ENCODE results near the gene EEF1AKMT4. TPM values are rescaled to one million over a fixed set of nuclear protein-coding genes. Genes with fewer than 3 reads are reported as not detected.
"Not testable (repeated sequence)": the region's sequence is repeated elsewhere in the genome, so short reads cannot be mapped to it uniquely, and the experiment has no call there.

Gene EEF1AKMT4
- total and polyA plus RNA-seq, 2 donors: 2.9 to 5.0 TPM

- Histone ChIP-seq H3K27me3 (ENCODE audit: control insufficient read depth in 2 of 2, insufficient read depth in 1 of 2, low read length in 1 of 2) (peaks cover 55 to 74% of the 10 kb centered on the region in 2 donors), H3K4me3 (ENCODE audit: low read length in 2 of 2) (no peak overlapping the region), H3K9me3 (ENCODE audit: control insufficient read depth in 2 of 2, insufficient read depth in 1 of 2, low read length in 1 of 2) (peaks cover 0 to 16% of the 10 kb centered on the region in 2 donors), H3K36me3 (ENCODE audit: control insufficient read depth in 2 of 2, insufficient read depth in 2 of 2, low read length in 1 of 2) (no peaks in the 10 kb centered on the region), H3K4me1 (ENCODE audit: control insufficient read depth in 2 of 2, insufficient read depth in 2 of 2, low read length in 2 of 2) (peaks cover 0 to 20% of the 10 kb centered on the region in 2 donors), H3K27ac (ENCODE audit: low read depth in 1 of 2, low read length in 1 of 2) (no peak overlapping the region)
- DNase-seq (ENCODE audit: low read depth in 6 of 9, low spot score in 9 of 9): no peak
- WGBS: 21% methylated on average over 15 of the region's 15 CpGs
Observed at GRCh38 chr3:184262764-184263179, 13.3 kb downstream of the EEF1AKMT4 start.

DNA sequence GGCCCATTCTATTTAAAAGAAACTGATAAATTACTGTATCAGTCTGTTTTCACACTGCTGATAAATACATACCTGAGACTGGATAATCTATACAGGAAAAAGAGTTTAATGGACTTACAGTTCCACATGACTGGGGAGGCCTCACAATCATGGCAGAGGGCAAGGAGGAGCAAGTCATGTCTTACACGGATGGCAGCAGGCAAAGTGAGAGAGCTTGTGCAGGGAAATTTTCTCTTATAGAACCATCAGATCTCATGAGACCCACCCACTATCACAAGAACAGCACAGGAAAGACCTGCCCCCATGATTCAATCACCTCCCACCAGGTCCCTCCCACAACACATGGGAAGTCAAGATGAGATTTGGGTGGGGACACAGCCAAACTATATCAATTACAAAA lies 17.8 kb downstream of the EEF1AKMT4 start:
- not testable (repeated sequence) for H3K4me3 ChIP-seq (ENCODE audit: low read length in 2 of 2); H3K36me3 ChIP-seq (ENCODE audit: control insufficient read depth in 2 of 2, insufficient read depth in 2 of 2, low read length in 1 of 2); H3K9me3 ChIP-seq (ENCODE audit: control insufficient read depth in 2 of 2, insufficient read depth in 1 of 2, low read length in 1 of 2); DNase-seq (ENCODE audit: low read depth in 6 of 9, low spot score in 9 of 9); H3K4me1 ChIP-seq (ENCODE audit: control insufficient read depth in 2 of 2, insufficient read depth in 2 of 2, low read length in 2 of 2); H3K27ac ChIP-seq (ENCODE audit: low read depth in 1 of 2, low read length in 1 of 2)
- 98% methylated on average over 1 of the region's 1 CpG for WGBS
- peaks cover 13 to 48% of the 10 kb centered on the region in 2 donors for H3K27me3 ChIP-seq (ENCODE audit: control insufficient read depth in 2 of 2, insufficient read depth in 1 of 2, low read length in 1 of 2)

DNA sequence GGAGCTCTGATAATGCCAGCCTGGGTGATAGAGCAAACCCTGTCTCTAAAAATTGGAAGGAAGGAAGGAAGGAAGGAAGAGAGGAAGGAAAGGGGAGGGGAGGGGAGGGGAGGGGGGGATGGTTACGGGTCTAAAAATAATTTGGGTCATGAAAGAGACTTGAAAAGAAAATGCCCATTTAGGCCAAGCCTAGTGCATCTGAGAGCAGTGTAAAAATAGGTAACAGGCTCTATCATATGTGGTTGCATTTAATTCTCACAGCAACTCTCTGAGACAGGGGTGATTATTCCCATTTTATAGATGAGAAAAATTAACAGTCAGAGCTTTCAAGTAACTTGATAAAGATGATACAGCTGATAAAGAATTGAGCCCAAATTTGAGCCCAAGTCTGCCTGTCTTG lies 22.8 kb downstream of the EEF1AKMT4 start:
- no peak overlapping the region for H3K27ac ChIP-seq (ENCODE audit: low read depth in 1 of 2, low read length in 1 of 2)
- H3K27me3 ChIP-seq (ENCODE audit: control insufficient read depth in 2 of 2, insufficient read depth in 1 of 2, low read length in 1 of 2): peaks cover 18 to 61% of the 10 kb centered on the region in 2 donors
- 42% methylated on average over 1 of the region's 1 CpG for WGBS
- DNase-seq (ENCODE audit: low read depth in 6 of 9, low spot score in 9 of 9): no peak
- peaks cover 0 to 9% of the 10 kb centered on the region in 2 donors for H3K9me3 ChIP-seq (ENCODE audit: control insufficient read depth in 2 of 2, insufficient read depth in 1 of 2, low read length in 1 of 2)
- H3K4me3 ChIP-seq (ENCODE audit: low read length in 2 of 2): no peak overlapping the region
- no peaks in the 10 kb centered on the region for H3K36me3 ChIP-seq (ENCODE audit: control insufficient read depth in 2 of 2, insufficient read depth in 2 of 2, low read length in 1 of 2)
- H3K4me1 ChIP-seq (ENCODE audit: control insufficient read depth in 2 of 2, insufficient read depth in 2 of 2, low read length in 2 of 2): no peaks in the 10 kb centered on the region

- Histone ChIP-seq H3K27me3 (ENCODE audit: control insufficient read depth in 2 of 2, insufficient read depth in 1 of 2, low read length in 1 of 2) (peaks cover 18 to 77% of the 10 kb centered on the region in 2 donors), H3K4me1 (ENCODE audit: control insufficient read depth in 2 of 2, insufficient read depth in 2 of 2, low read length in 2 of 2) (no peaks in the 10 kb centered on the region), H3K4me3 (ENCODE audit: low read length in 2 of 2) (no peak overlapping the region), H3K36me3 (ENCODE audit: control insufficient read depth in 2 of 2, insufficient read depth in 2 of 2, low read length in 1 of 2) (no peaks in the 10 kb centered on the region), H3K9me3 (ENCODE audit: control insufficient read depth in 2 of 2, insufficient read depth in 1 of 2, low read length in 1 of 2) (peaks cover 0 to 9% of the 10 kb centered on the region in 2 donors), H3K27ac (ENCODE audit: low read depth in 1 of 2, low read length in 1 of 2) (no peak overlapping the region)
- no peak for DNase-seq (ENCODE audit: low read depth in 6 of 9, low spot score in 9 of 9)
- 84% methylated on average over 12 of the region's 12 CpGs for WGBS
Observed at GRCh38 chr3:184275381-184275701, 25.9 kb downstream of the EEF1AKMT4 start.

- no peak within 1 kb of the TSS for H3K4me3 ChIP-seq (ENCODE audit: low read length in 2 of 2)
Observed at GRCh38 chr3:184275961-184276910, 26.8 kb downstream of the EEF1AKMT4 start, which contains the start of gene ECE2. ECE2 (plus strand) TSS chr3:184276022; CDS start chr3:184276154, 132 bp downstream.

GRCh38 chr3:184277366-184277765 lies 27.9 kb downstream of the EEF1AKMT4 start:
- Histone ChIP-seq H3K27me3 (ENCODE audit: control insufficient read depth in 2 of 2, insufficient read depth in 1 of 2, low read length in 1 of 2) (peaks cover 18 to 81% of the 10 kb centered on the region in 2 donors), H3K4me3 (ENCODE audit: low read length in 2 of 2) (no peak overlapping the region), H3K27ac (ENCODE audit: low read depth in 1 of 2, low read length in 1 of 2) (no peak overlapping the region), H3K4me1 (ENCODE audit: control insufficient read depth in 2 of 2, insufficient read depth in 2 of 2, low read length in 2 of 2) (no peaks in the 10 kb centered on the region), H3K36me3 (ENCODE audit: control insufficient read depth in 2 of 2, insufficient read depth in 2 of 2, low read length in 1 of 2) (no peaks in the 10 kb centered on the region), H3K9me3 (ENCODE audit: control insufficient read depth in 2 of 2, insufficient read depth in 1 of 2, low read length in 1 of 2) (peaks cover 0 to 9% of the 10 kb centered on the region in 2 donors)
- 93% methylated on average over 6 of the region's 6 CpGs for WGBS
- no peak for DNase-seq (ENCODE audit: low read depth in 6 of 9, low spot score in 9 of 9)

More at GRCh38 chr3:184275961-184276910, 26.8 kb downstream of the EEF1AKMT4 start, which contains the start of gene ECE2:
- H3K27ac ChIP-seq (ENCODE audit: low read depth in 1 of 2, low read length in 1 of 2): no peak within 1 kb of the TSS
- DNase-seq (ENCODE audit: low read depth in 6 of 9, low spot score in 9 of 9): no peak
- H3K36me3 ChIP-seq (ENCODE audit: control insufficient read depth in 2 of 2, insufficient read depth in 2 of 2, low read length in 1 of 2): no peaks in the 10 kb centered on the region
- no peaks in the 10 kb centered on the region for H3K4me1 ChIP-seq (ENCODE audit: control insufficient read depth in 2 of 2, insufficient read depth in 2 of 2, low read length in 2 of 2)
- peaks cover 0 to 9% of the 10 kb centered on the region in 2 donors for H3K9me3 ChIP-seq (ENCODE audit: control insufficient read depth in 2 of 2, insufficient read depth in 1 of 2, low read length in 1 of 2)
- WGBS: 18% methylated on average over 65 of the region's 65 CpGs
- peaks cover 18 to 74% of the 10 kb centered on the region in 2 donors for H3K27me3 ChIP-seq (ENCODE audit: control insufficient read depth in 2 of 2, insufficient read depth in 1 of 2, low read length in 1 of 2)

DNA sequence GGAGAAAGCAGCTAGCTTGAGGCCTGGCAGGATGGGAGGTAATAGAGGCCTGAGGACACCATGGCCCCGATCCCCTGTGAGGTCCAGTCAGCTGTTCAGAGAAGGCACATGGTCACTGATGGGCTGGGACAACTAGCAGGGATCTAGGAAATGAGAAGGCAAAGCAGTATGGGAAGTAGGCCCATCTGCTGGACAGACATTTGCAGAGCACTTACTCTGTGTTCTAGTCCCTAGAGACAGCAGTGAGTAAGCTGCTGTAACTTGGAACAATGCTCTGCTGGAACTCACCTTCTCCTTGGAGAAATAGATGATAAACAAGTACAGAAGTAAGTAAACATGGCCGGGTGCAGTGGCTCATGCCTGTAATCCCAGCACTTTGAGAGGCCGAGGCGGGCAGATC lies 33.5 kb downstream of the EEF1AKMT4 start:
- Histone ChIP-seq H3K4me1 (ENCODE audit: control insufficient read depth in 2 of 2, insufficient read depth in 2 of 2, low read length in 2 of 2) (no peaks in the 10 kb centered on the region), H3K4me3 (ENCODE audit: low read length in 2 of 2) (no peak overlapping the region), H3K9me3 (ENCODE audit: control insufficient read depth in 2 of 2, insufficient read depth in 1 of 2, low read length in 1 of 2) (no peaks in the 10 kb centered on the region), H3K27me3 (ENCODE audit: control insufficient read depth in 2 of 2, insufficient read depth in 1 of 2, low read length in 1 of 2) (peaks cover 0 to 57% of the 10 kb centered on the region in 2 donors), H3K36me3 (ENCODE audit: control insufficient read depth in 2 of 2, insufficient read depth in 2 of 2, low read length in 1 of 2) (no peaks in the 10 kb centered on the region), H3K27ac (ENCODE audit: low read depth in 1 of 2, low read length in 1 of 2) (no peak overlapping the region)
- DNase-seq (ENCODE audit: low read depth in 6 of 9, low spot score in 9 of 9): no peak
- 95% methylated on average over 4 of the region's 4 CpGs for WGBS

GRCh38 chr3:184283681-184284080 lies 34.2 kb downstream of the EEF1AKMT4 start:
- no peak overlapping the region for H3K27ac ChIP-seq (ENCODE audit: low read depth in 1 of 2, low read length in 1 of 2)
- 93% methylated on average over 8 of the region's 8 CpGs for WGBS
- no peaks in the 10 kb centered on the region for H3K9me3 ChIP-seq (ENCODE audit: control insufficient read depth in 2 of 2, insufficient read depth in 1 of 2, low read length in 1 of 2)
- H3K36me3 ChIP-seq (ENCODE audit: control insufficient read depth in 2 of 2, insufficient read depth in 2 of 2, low read length in 1 of 2): no peaks in the 10 kb centered on the region
- H3K4me3 ChIP-seq (ENCODE audit: low read length in 2 of 2): no peak overlapping the region
- DNase-seq (ENCODE audit: low read depth in 6 of 9, low spot score in 9 of 9): no peak
- H3K4me1 ChIP-seq (ENCODE audit: control insufficient read depth in 2 of 2, insufficient read depth in 2 of 2, low read length in 2 of 2): no peaks in the 10 kb centered on the region
- peaks cover 0 to 49% of the 10 kb centered on the region in 2 donors for H3K27me3 ChIP-seq (ENCODE audit: control insufficient read depth in 2 of 2, insufficient read depth in 1 of 2, low read length in 1 of 2)

DNA sequence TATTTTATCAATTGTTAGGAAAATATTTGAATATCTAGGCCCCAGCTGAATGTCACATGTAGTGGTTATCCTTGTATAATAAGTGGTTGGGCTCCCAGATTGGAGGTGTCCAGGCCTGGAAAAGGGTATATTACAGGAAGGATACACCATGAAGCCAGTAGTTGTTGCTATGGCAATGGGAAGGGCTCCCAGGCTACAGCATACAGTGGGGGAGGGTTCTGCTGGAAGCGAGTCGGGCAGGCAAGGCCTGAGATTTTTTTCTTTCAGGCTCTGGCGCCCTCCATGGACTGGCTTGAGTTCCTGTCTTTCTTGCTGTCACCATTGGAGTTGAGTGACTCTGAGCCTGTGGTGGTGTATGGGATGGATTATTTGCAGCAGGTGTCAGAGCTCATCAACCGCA lies 35.2 kb downstream of the EEF1AKMT4 start:
- H3K27me3 ChIP-seq (ENCODE audit: control insufficient read depth in 2 of 2, insufficient read depth in 1 of 2, low read length in 1 of 2): peaks cover 0 to 48% of the 10 kb centered on the region in 2 donors
- WGBS: 48% methylated on average over 4 of the region's 4 CpGs
- H3K9me3 ChIP-seq (ENCODE audit: control insufficient read depth in 2 of 2, insufficient read depth in 1 of 2, low read length in 1 of 2): no peaks in the 10 kb centered on the region
- H3K36me3 ChIP-seq (ENCODE audit: control insufficient read depth in 2 of 2, insufficient read depth in 2 of 2, low read length in 1 of 2): no peaks in the 10 kb centered on the region
- no peak overlapping the region for H3K27ac ChIP-seq (ENCODE audit: low read depth in 1 of 2, low read length in 1 of 2)
- H3K4me1 ChIP-seq (ENCODE audit: control insufficient read depth in 2 of 2, insufficient read depth in 2 of 2, low read length in 2 of 2): no peaks in the 10 kb centered on the region
- H3K4me3 ChIP-seq (ENCODE audit: low read length in 2 of 2): no peak overlapping the region
- peak in 1 of 9 donors; percentile 10 for DNase-seq (ENCODE audit: low read depth in 6 of 9, low spot score in 9 of 9)
